ENCODE data around the gene CFAP119. TPM values are rescaled to one million over a fixed set of nuclear protein-coding genes. Genes with fewer than 3 reads are reported as not detected.

The CFAP119 gene
- total RNA-seq, 4 donors from 2014 or later = 0.42 to 2.9 (median 1.4) TPM

- Histone ChIP-seq H3K9me3 (no peaks in the 10 kb centered on the region), H3K4me3 (no peak overlapping the region), H3K36me3 (peaks cover 20 to 48% (median 38%) of the 10 kb centered on the region in 4 donors), H3K4me1 (peaks cover 19 to 39% (median 29%) of the 10 kb centered on the region in 4 donors), H3K27ac (replicated peaks in 1 of 4) (no peak overlapping the region), H3K27me3 (no peaks in the 10 kb centered on the region)
- intact Hi-C loops (cut with DNase I) = no loop called here
- DNase-seq (ENCODE audit: extremely low spot score) = no peak
- 84% methylated on average over 18 of the region's 18 CpGs for WGBS
- no peak for TF ChIP-seq POLR2A (IDR thresholded peaks at IDR 0.05; ENCODE audit: low read depth)
- TF ChIP-seq POLR2AphosphoS5 (IDR thresholded peaks at IDR 0.05) = no peak
- TF ChIP-seq EP300 (IDR thresholded peaks at IDR 0.05) = no peak
- no peak for TF ChIP-seq CTCF (IDR thresholded peaks at IDR 0.05)
These were observed 22.4 kb upstream of the CFAP119 start for GRCh38 chr16:30784215-30784614.

- Histone ChIP-seq H3K4me1 (peaks cover 19 to 44% (median 32%) of the 10 kb centered on the region in 4 donors), H3K4me3 (no peak overlapping the region), H3K27me3 (no peaks in the 10 kb centered on the region), H3K9me3 (no peaks in the 10 kb centered on the region), H3K36me3 (peaks cover 20 to 48% (median 38%) of the 10 kb centered on the region in 4 donors), H3K27ac (replicated peaks in 1 of 4) (no peak overlapping the region)
- no peak for DNase-seq (ENCODE audit: extremely low spot score)
- intact Hi-C loops (cut with DNase I) = no loop called here
- 98% methylated on average over 36 of the region's 57 CpGs for WGBS
- TF ChIP-seq CTCF (IDR thresholded peaks at IDR 0.05) = no peak
- no peak for TF ChIP-seq POLR2A (IDR thresholded peaks at IDR 0.05; ENCODE audit: low read depth)
- no peak for TF ChIP-seq POLR2AphosphoS5 (IDR thresholded peaks at IDR 0.05)
- no peak for TF ChIP-seq EP300 (IDR thresholded peaks at IDR 0.05)
These were observed 21.6 kb upstream of the CFAP119 start for GRCh38 chr16:30783280-30784109.

- no peak for DNase-seq (ENCODE audit: extremely low spot score)
- no peak overlapping the region for H3K27ac ChIP-seq (replicated peaks in 1 of 4)
- no peak overlapping the region for H3K4me3 ChIP-seq
- intact Hi-C loops (cut with DNase I) = no loop called here
- WGBS = 95% methylated on average over 24 of the region's 63 CpGs
- H3K36me3 ChIP-seq = peaks cover 20 to 48% (median 38%) of the 10 kb centered on the region in 4 donors
- H3K4me1 ChIP-seq = peaks cover 18 to 47% (median 30%) of the 10 kb centered on the region in 4 donors
- H3K27me3 ChIP-seq = no peaks in the 10 kb centered on the region
- no peaks in the 10 kb centered on the region for H3K9me3 ChIP-seq
- TF ChIP-seq POLR2A (IDR thresholded peaks at IDR 0.05; ENCODE audit: low read depth) (no peak), POLR2AphosphoS5 (IDR thresholded peaks at IDR 0.05) (no peak), CTCF (IDR thresholded peaks at IDR 0.05) (no peak), EP300 (IDR thresholded peaks at IDR 0.05) (no peak)
These were observed 20.8 kb upstream of the CFAP119 start for GRCh38 chr16:30782486-30783279.

- H3K36me3 ChIP-seq = peaks cover 20 to 48% (median 38%) of the 10 kb centered on the region in 4 donors
- no peak for TF ChIP-seq EP300 (IDR thresholded peaks at IDR 0.05)
- TF ChIP-seq POLR2A (IDR thresholded peaks at IDR 0.05; ENCODE audit: low read depth) = no peak
- TF ChIP-seq CTCF (IDR thresholded peaks at IDR 0.05) = no peak
- TF ChIP-seq POLR2AphosphoS5 (IDR thresholded peaks at IDR 0.05) = no peak
- H3K9me3 ChIP-seq = no peaks in the 10 kb centered on the region
- intact Hi-C loops (cut with DNase I) = no loop called here
- H3K27me3 ChIP-seq = no peaks in the 10 kb centered on the region
- no peak overlapping the region for H3K27ac ChIP-seq (replicated peaks in 1 of 4)
- no peak for DNase-seq (ENCODE audit: extremely low spot score)
- no peak overlapping the region for H3K4me3 ChIP-seq
- 74% methylated on average over 4 of the region's 4 CpGs for WGBS
- peaks cover 16 to 47% (median 33%) of the 10 kb centered on the region in 4 donors for H3K4me1 ChIP-seq
These were observed 18.7 kb upstream of the CFAP119 start for GRCh38 chr16:30780549-30780948.

Data from esophagus muscularis mucosa (tissue), 4 donors.